Body of pancreas (tissue), 4 donors: ENCODE results near the gene C6orf58.

Source experiments
- POLR2A ChIP-seq, 3 donors: fragments of 450-650 bp; IDR thresholded peaks; one replicate each; pipeline ENCODE4 v1.6.1; 2016; ENCODE audit warnings: antibody characterized with exemption in 3 of 3, mild to moderate bottlenecking in 2 of 3
- TF ChIP-seq, protein P1 (sequence below), 7 experiments: fragments of 450-650 bp in 4 of 7; fragments of 200-600 bp in 3 of 7; sonication (generic) in 3 of 7; IDR thresholded peaks; one replicate each; pipeline ENCODE4 v1.5.1; 2016 to 2019; ENCODE audit warnings: antibody characterized with exemption in 7 of 7

DNA sequence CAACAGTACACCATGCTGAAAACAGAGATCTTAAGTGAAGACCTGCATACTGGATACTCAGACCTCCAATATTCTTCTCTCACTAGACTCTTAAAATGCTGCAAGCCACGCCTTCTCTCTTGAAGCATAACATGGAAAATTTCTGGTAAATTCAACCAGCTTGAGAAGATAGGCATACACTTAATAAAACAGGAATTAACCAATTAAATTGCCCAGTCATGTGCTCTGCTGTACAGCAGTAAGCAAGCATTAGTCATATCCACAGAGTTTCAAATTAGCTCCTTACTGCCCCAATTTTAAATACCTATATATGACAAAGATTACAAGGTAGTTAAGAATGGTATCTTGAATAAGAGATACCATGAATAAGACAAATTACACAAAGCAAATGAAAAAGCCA, 53.8 kb downstream of the C6orf58 start:
- TF ChIP-seq, protein P1, sequence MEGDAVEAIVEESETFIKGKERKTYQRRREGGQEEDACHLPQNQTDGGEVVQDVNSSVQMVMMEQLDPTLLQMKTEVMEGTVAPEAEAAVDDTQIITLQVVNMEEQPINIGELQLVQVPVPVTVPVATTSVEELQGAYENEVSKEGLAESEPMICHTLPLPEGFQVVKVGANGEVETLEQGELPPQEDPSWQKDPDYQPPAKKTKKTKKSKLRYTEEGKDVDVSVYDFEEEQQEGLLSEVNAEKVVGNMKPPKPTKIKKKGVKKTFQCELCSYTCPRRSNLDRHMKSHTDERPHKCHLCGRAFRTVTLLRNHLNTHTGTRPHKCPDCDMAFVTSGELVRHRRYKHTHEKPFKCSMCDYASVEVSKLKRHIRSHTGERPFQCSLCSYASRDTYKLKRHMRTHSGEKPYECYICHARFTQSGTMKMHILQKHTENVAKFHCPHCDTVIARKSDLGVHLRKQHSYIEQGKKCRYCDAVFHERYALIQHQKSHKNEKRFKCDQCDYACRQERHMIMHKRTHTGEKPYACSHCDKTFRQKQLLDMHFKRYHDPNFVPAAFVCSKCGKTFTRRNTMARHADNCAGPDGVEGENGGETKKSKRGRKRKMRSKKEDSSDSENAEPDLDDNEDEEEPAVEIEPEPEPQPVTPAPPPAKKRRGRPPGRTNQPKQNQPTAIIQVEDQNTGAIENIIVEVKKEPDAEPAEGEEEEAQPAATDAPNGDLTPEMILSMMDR (IDR thresholded peaks at IDR 0.05), result no peak
- TF ChIP-seq POLR2A (IDR thresholded peaks at IDR 0.05), result no peak
